ENCODE data around the gene LIF. TPM values are rescaled to one million over a fixed set of nuclear protein-coding genes. Genes with fewer than 3 reads are reported as not detected.

LIF gene
- total and polyA plus RNA-seq, 4 donors: 0.08 to 0.10 (median 0.09) TPM; not detected in 1

DNA sequence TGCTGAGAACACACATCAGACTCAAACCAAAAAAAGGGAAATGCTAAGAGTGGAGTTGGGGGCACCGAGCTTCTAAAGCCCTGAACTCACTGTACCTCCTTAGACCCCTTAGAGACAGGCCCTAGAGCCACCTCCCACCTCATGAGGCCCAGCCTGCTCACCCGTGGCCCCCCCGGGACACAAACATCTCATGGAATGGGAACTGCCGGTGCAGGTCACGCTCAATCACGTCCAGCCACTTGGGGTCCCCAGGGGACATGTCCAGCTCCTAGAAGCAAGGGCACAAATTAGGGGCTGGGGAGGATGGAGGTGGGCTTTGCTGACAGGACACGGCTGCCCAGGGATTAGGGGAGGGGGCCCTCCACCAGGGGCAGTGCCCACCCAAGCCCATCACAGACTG is 49.0 kb upstream of the LIF start:
- no peak overlapping the region for H3K27ac ChIP-seq (ENCODE audit: low read depth in 1 of 2, low read length in 2 of 2)

DNA sequence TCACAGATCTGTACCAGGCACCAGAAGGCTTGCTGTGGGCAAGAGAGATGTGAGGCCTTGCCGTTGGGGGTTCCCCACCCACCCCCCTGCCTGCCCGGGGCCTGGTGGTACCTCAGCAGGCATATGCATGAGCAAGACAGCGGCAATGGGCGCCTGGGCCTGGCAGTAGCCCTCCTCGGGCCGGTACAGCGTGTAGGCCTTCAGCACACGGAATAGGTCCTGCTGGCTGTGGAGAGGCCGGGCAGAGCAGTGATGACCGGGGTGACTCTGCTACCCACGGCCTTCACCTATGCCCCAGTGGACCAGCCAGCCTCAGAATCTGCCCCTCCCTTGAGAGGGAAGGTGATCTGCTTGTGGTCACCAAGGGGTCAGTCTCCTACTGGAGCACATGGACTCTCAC is 48.3 kb upstream of the LIF start:
- H3K36me3 ChIP-seq (ENCODE audit: control insufficient read depth in 4 of 4, insufficient read depth in 3 of 4, low read depth in 1 of 4, low read length in 3 of 4): peaks cover 11 to 60% (median 20%) of the 10 kb centered on the region in 4 donors
- H3K4me3 ChIP-seq (ENCODE audit: low read depth in 1 of 3, low read length in 3 of 3): no peak overlapping the region
- no peaks in the 10 kb centered on the region for H3K9me3 ChIP-seq (ENCODE audit: control insufficient read depth in 4 of 4, low read length in 3 of 4)
- WGBS: 94% methylated on average over 11 of the region's 11 CpGs
- no peak overlapping the region for H3K27ac ChIP-seq (ENCODE audit: low read depth in 1 of 2, low read length in 2 of 2)
- H3K9ac ChIP-seq (ENCODE audit: low read depth in 1 of 2, low read length in 2 of 2): no peak overlapping the region
- TF ChIP-seq RXRA (IDR thresholded peaks at IDR 0.05): no peak
- TF ChIP-seq, protein P1, sequence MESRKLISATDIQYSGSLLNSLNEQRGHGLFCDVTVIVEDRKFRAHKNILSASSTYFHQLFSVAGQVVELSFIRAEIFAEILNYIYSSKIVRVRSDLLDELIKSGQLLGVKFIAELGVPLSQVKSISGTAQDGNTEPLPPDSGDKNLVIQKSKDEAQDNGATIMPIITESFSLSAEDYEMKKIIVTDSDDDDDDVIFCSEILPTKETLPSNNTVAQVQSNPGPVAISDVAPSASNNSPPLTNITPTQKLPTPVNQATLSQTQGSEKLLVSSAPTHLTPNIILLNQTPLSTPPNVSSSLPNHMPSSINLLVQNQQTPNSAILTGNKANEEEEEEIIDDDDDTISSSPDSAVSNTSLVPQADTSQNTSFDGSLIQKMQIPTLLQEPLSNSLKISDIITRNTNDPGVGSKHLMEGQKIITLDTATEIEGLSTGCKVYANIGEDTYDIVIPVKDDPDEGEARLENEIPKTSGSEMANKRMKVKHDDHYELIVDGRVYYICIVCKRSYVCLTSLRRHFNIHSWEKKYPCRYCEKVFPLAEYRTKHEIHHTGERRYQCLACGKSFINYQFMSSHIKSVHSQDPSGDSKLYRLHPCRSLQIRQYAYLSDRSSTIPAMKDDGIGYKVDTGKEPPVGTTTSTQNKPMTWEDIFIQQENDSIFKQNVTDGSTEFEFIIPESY (IDR thresholded peaks at IDR 0.05): no peak
- TF ChIP-seq HNF4G (IDR thresholded peaks at IDR 0.05): no peak
- TF ChIP-seq, protein P2, sequence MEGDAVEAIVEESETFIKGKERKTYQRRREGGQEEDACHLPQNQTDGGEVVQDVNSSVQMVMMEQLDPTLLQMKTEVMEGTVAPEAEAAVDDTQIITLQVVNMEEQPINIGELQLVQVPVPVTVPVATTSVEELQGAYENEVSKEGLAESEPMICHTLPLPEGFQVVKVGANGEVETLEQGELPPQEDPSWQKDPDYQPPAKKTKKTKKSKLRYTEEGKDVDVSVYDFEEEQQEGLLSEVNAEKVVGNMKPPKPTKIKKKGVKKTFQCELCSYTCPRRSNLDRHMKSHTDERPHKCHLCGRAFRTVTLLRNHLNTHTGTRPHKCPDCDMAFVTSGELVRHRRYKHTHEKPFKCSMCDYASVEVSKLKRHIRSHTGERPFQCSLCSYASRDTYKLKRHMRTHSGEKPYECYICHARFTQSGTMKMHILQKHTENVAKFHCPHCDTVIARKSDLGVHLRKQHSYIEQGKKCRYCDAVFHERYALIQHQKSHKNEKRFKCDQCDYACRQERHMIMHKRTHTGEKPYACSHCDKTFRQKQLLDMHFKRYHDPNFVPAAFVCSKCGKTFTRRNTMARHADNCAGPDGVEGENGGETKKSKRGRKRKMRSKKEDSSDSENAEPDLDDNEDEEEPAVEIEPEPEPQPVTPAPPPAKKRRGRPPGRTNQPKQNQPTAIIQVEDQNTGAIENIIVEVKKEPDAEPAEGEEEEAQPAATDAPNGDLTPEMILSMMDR (IDR thresholded peaks at IDR 0.05; ENCODE audit: low read depth, low read length, missing input control): no peak
- TF ChIP-seq HNF4A (conservative IDR thresholded peaks at IDR 0.05): no peak
- no peak for TF ChIP-seq TAF1 (conservative IDR thresholded peaks at IDR 0.05)
- TF ChIP-seq SP1 (IDR thresholded peaks at IDR 0.05): no peak
- TF ChIP-seq YY1 (IDR thresholded peaks at IDR 0.05): no peak
- TF ChIP-seq NR2F2 (IDR thresholded peaks at IDR 0.05): no peak
- TF ChIP-seq, protein P3, sequence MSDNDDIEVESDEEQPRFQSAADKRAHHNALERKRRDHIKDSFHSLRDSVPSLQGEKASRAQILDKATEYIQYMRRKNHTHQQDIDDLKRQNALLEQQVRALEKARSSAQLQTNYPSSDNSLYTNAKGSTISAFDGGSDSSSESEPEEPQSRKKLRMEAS (IDR thresholded peaks at IDR 0.05): no peak
- TF ChIP-seq, protein P4, sequence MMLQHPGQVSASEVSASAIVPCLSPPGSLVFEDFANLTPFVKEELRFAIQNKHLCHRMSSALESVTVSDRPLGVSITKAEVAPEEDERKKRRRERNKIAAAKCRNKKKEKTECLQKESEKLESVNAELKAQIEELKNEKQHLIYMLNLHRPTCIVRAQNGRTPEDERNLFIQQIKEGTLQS (IDR thresholded peaks at IDR 0.05): no peak
- TF ChIP-seq EGR1 (IDR thresholded peaks at IDR 0.05; ENCODE audit: low read depth in 2 of 2): no peak
- TF ChIP-seq FOXA2 (IDR thresholded peaks at IDR 0.05): no peak
- TF ChIP-seq, protein P5, sequence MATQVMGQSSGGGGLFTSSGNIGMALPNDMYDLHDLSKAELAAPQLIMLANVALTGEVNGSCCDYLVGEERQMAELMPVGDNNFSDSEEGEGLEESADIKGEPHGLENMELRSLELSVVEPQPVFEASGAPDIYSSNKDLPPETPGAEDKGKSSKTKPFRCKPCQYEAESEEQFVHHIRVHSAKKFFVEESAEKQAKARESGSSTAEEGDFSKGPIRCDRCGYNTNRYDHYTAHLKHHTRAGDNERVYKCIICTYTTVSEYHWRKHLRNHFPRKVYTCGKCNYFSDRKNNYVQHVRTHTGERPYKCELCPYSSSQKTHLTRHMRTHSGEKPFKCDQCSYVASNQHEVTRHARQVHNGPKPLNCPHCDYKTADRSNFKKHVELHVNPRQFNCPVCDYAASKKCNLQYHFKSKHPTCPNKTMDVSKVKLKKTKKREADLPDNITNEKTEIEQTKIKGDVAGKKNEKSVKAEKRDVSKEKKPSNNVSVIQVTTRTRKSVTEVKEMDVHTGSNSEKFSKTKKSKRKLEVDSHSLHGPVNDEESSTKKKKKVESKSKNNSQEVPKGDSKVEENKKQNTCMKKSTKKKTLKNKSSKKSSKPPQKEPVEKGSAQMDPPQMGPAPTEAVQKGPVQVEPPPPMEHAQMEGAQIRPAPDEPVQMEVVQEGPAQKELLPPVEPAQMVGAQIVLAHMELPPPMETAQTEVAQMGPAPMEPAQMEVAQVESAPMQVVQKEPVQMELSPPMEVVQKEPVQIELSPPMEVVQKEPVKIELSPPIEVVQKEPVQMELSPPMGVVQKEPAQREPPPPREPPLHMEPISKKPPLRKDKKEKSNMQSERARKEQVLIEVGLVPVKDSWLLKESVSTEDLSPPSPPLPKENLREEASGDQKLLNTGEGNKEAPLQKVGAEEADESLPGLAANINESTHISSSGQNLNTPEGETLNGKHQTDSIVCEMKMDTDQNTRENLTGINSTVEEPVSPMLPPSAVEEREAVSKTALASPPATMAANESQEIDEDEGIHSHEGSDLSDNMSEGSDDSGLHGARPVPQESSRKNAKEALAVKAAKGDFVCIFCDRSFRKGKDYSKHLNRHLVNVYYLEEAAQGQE (IDR thresholded peaks at IDR 0.05): no peak
- no peak for TF ChIP-seq JUND (IDR thresholded peaks at IDR 0.05)
- no peak for TF ChIP-seq FOXA1 (IDR thresholded peaks at IDR 0.05)
- no peak for TF ChIP-seq RAD21 (IDR thresholded peaks at IDR 0.05)
- no peak for TF ChIP-seq GABPA (IDR thresholded peaks at IDR 0.05 in 1 of 2, conservative IDR thresholded peaks at IDR 0.05 in 1 of 2)
- no peaks in the 10 kb centered on the region for H3K27me3 ChIP-seq (ENCODE audit: control insufficient read depth in 4 of 4, insufficient read depth in 4 of 4, low read length in 3 of 4)
- peaks cover 4 to 19% (median 16%) of the 10 kb centered on the region in 4 donors for H3K4me1 ChIP-seq (ENCODE audit: control insufficient read depth in 4 of 4, insufficient read depth in 4 of 4, low read length in 3 of 4)
- DNase-seq (ENCODE audit: low spot score): no peak

More for the DNA sequence above, 49.0 kb upstream of the LIF start:
- WGBS: 92% methylated on average over 7 of the region's 7 CpGs
- Histone ChIP-seq H3K9me3 (ENCODE audit: control insufficient read depth in 4 of 4, low read length in 3 of 4) (no peaks in the 10 kb centered on the region), H3K4me3 (ENCODE audit: low read depth in 1 of 3, low read length in 3 of 3) (no peak overlapping the region), H3K4me1 (ENCODE audit: control insufficient read depth in 4 of 4, insufficient read depth in 4 of 4, low read length in 3 of 4) (peaks cover 4 to 12% (median 9%) of the 10 kb centered on the region in 4 donors), H3K36me3 (ENCODE audit: control insufficient read depth in 4 of 4, insufficient read depth in 3 of 4, low read depth in 1 of 4, low read length in 3 of 4) (peaks cover 11 to 63% (median 20%) of the 10 kb centered on the region in 4 donors), H3K9ac (ENCODE audit: low read depth in 1 of 2, low read length in 2 of 2) (no peak overlapping the region), H3K27me3 (ENCODE audit: control insufficient read depth in 4 of 4, insufficient read depth in 4 of 4, low read length in 3 of 4) (no peaks in the 10 kb centered on the region)
- TF ChIP-seq NR2F2 (IDR thresholded peaks at IDR 0.05) (no peak), GABPA (IDR thresholded peaks at IDR 0.05 in 1 of 2, conservative IDR thresholded peaks at IDR 0.05 in 1 of 2) (no peak), TAF1 (conservative IDR thresholded peaks at IDR 0.05) (no peak), FOXA2 (IDR thresholded peaks at IDR 0.05) (no peak), EGR1 (IDR thresholded peaks at IDR 0.05; ENCODE audit: low read depth in 2 of 2) (no peak), RAD21 (IDR thresholded peaks at IDR 0.05) (no peak), JUND (IDR thresholded peaks at IDR 0.05) (no peak), RXRA (IDR thresholded peaks at IDR 0.05) (no peak)
- TF ChIP-seq, protein P3 (IDR thresholded peaks at IDR 0.05): no peak
- TF ChIP-seq, protein P2 (IDR thresholded peaks at IDR 0.05; ENCODE audit: low read depth, low read length, missing input control): no peak
- TF ChIP-seq, protein P4 (IDR thresholded peaks at IDR 0.05): no peak
- DNase-seq (ENCODE audit: low spot score): no peak

All from liver (tissue), 9 donors.